H1 (cell line): ENCODE data around the gene OSBP2. TPM values are rescaled to one million over a fixed set of nuclear protein-coding genes. Genes with fewer than 3 reads are reported as not detected.

Source experiments
- CTCF ChIA-PET: fragments of 300-600 bp; sonication (Branson Sonifier 250); formaldehyde crosslinking; loops from one replicate; lab custom pipeline; 2021; ENCODE audit not compliant: partially characterized antibody; lab: Charles Lee
- POLR2A ChIA-PET: fragments of 300-600 bp; sonication (Branson Sonifier 250); formaldehyde crosslinking; loops from one replicate; lab custom pipeline; 2021; ENCODE audit warnings: inconsistent platforms; ENCODE audit not compliant: partially characterized antibody; lab: Charles Lee
- DNase-seq, 2 experiments: peaks; one replicate each; pipeline versions ENCODE4 v3.0.0 to v3.0.0-alpha.2; 2010 to 2022; ENCODE audit warnings: low spot score in 2 of 2, low read depth in 1 of 2, mixed read lengths in 1 of 2
- FAIRE-seq: peaks from 2 replicates; lab custom pipeline; 2011; peaks lifted over from hg19 to GRCh38; lab: Jason Lieb, UNC
- H2AFZ ChIP-seq: 2 replicates; pipeline ENCODE4 v1.8.1; 2012; ENCODE audit warnings: low read length, inconsistent platforms
- H2AK5ac ChIP-seq: 2 replicates; pipeline ENCODE4 v1.6.1; 2013; ENCODE audit warnings: low read depth, low read length
- H2BK120ac ChIP-seq: replicated peaks from 2 replicates; pipeline ENCODE3; 2013; ENCODE audit warnings: low read depth, low read length, inconsistent platforms
- H2BK12ac ChIP-seq: 2 replicates; pipeline ENCODE4 v1.6.1; 2013; ENCODE audit warnings: low read depth, low read length
- H2BK15ac ChIP-seq: 2 replicates; pipeline ENCODE4 v1.6.1; 2013; ENCODE audit warnings: low read length
- H2BK20ac ChIP-seq: 2 replicates; pipeline ENCODE4 v1.6.1; 2013; ENCODE audit warnings: low read length
- H2BK5ac ChIP-seq: 2 replicates; pipeline ENCODE4 v1.6.1; 2013; ENCODE audit warnings: low read depth, low read length
- H3K14ac ChIP-seq: 2 replicates; pipeline ENCODE4 v1.6.1; 2013; ENCODE audit warnings: inconsistent platforms; ENCODE audit not compliant: insufficient read length
- H3K18ac ChIP-seq: 2 replicates; pipeline ENCODE4 v1.6.1; 2013; ENCODE audit warnings: low read length; ENCODE audit errors: extremely low read depth
- H3K23ac ChIP-seq: 2 replicates; pipeline ENCODE4 v1.6.1; 2013; ENCODE audit warnings: inconsistent platforms; ENCODE audit not compliant: insufficient read length
- H3K23me2 ChIP-seq: 2 replicates; pipeline ENCODE4 v1.6.1; 2013; ENCODE audit warnings: low read depth, low read length
- H3K27ac ChIP-seq: 2 replicates; pipeline ENCODE4 v1.6.1; 2011; ENCODE audit warnings: low read depth, low read length, inconsistent platforms
- H3K27me3 ChIP-seq, 4 experiments: replicated peaks in 1 of 4; 1 replicate in 1 of 4; 2 replicates in 3 of 4; pipeline versions ENCODE4 v1.6.1 to v1.8.1; 2011 to 2013; ENCODE audit warnings: low read length in 3 of 4, mild to moderate bottlenecking in 3 of 4, inconsistent platforms in 2 of 4, mixed read lengths in 2 of 4, moderate library complexity in 1 of 4; ENCODE audit not compliant: control insufficient read depth in 3 of 4, insufficient read depth in 3 of 4; ENCODE audit errors: extremely low read depth in 1 of 4
- H3K36me3 ChIP-seq, 4 experiments: 2 replicates each; pipeline versions ENCODE4 v1.6.1 to v1.8.1; 2011 to 2013; ENCODE audit warnings: mild to moderate bottlenecking in 4 of 4, low read length in 3 of 4, moderate library complexity in 2 of 4, control low read depth in 1 of 4, inconsistent platforms in 1 of 4; ENCODE audit not compliant: insufficient read depth in 4 of 4, control insufficient read depth in 2 of 4
- H3K4ac ChIP-seq: replicated peaks from 2 replicates; pipeline ENCODE3; 2013; ENCODE audit warnings: low read length, low read depth, mixed read lengths, inconsistent platforms; ENCODE audit not compliant: insufficient read length
- H3K4me1 ChIP-seq, 4 experiments: replicated peaks in 1 of 4; 1 replicate in 1 of 4; 2 replicates in 3 of 4; pipeline versions ENCODE4 v1.6.1 to v1.8.1; 2011 to 2013; ENCODE audit warnings: low read length in 3 of 4, inconsistent platforms in 2 of 4, mixed read lengths in 1 of 4; ENCODE audit not compliant: insufficient read depth in 4 of 4, control insufficient read depth in 3 of 4
- H3K4me2 ChIP-seq, 2 experiments: 2 replicates each; pipeline versions ENCODE4 v1.6.1 to v1.8.1; 2011 to 2013; ENCODE audit warnings: low read depth in 2 of 2, low read length in 2 of 2, control low read depth in 1 of 2, inconsistent platforms in 1 of 2, mild to moderate bottlenecking in 1 of 2; ENCODE audit not compliant: insufficient read depth in 1 of 2
- H3K4me3 ChIP-seq, 4 experiments: fragments of 200-600, 300-600 bp in 1 of 4; sonication (generic), shearing (Covaris generic), sonication (Bioruptor Twin) in 1 of 4; 2 replicates each; pipeline versions ENCODE4 v1.5.1 to v1.8.1; 2011 to 2016; ENCODE audit warnings: low read length in 4 of 4, low read depth in 3 of 4, control low read depth in 2 of 4, inconsistent platforms in 2 of 4, mild to moderate bottlenecking in 2 of 4, mixed read lengths in 1 of 4, moderate library complexity in 1 of 4; ENCODE audit not compliant: insufficient read depth in 2 of 4; ENCODE audit errors: extremely low read depth in 1 of 4
- H3K56ac ChIP-seq: replicated peaks from 2 replicates; pipeline ENCODE3; 2013; ENCODE audit warnings: low read depth, mild to moderate bottlenecking, mixed read lengths, low read length, inconsistent platforms; ENCODE audit not compliant: insufficient read length
- H3K79me1 ChIP-seq: 2 replicates; pipeline ENCODE4 v1.6.1; 2013; ENCODE audit warnings: low read depth, low read length, control low read depth
- H3K79me2 ChIP-seq, 2 experiments: 2 replicates each; pipeline versions ENCODE4 v1.6.1 to v1.8.1; 2012 to 2013; ENCODE audit warnings: low read length in 2 of 2, mild to moderate bottlenecking in 2 of 2, inconsistent platforms in 1 of 2; ENCODE audit not compliant: insufficient read depth in 2 of 2, control insufficient read depth in 1 of 2
- H3K9ac ChIP-seq, 4 experiments: replicated peaks in 1 of 4; 1 replicate in 1 of 4; 2 replicates in 3 of 4; pipeline versions ENCODE4 v1.6.1 to v1.8.1; 2011 to 2013; ENCODE audit warnings: low read depth in 3 of 4, low read length in 3 of 4, control low read depth in 2 of 4, mild to moderate bottlenecking in 2 of 4, moderate library complexity in 2 of 4, inconsistent platforms in 1 of 4; ENCODE audit errors: extremely low read depth in 1 of 4
- H3K9me3 ChIP-seq, 2 experiments: 2 replicates each; pipeline versions ENCODE4 v1.6.1 to v1.8.1; 2012 to 2013; ENCODE audit warnings: mild to moderate bottlenecking in 2 of 2, moderate library complexity in 2 of 2, control low read depth in 1 of 2, inconsistent platforms in 1 of 2, low read depth in 1 of 2, low read length in 1 of 2, mixed read lengths in 1 of 2; ENCODE audit not compliant: insufficient read depth in 2 of 2
- H4K20me1 ChIP-seq, 2 experiments: replicated peaks in 1 of 2; 2 replicates each; pipeline versions ENCODE3 to v1.8.1; 2011 to 2013; ENCODE audit warnings: inconsistent platforms in 2 of 2, low read length in 2 of 2, mild to moderate bottlenecking in 1 of 2; ENCODE audit not compliant: insufficient read depth in 2 of 2, control insufficient read depth in 1 of 2
- H4K5ac ChIP-seq: 2 replicates; pipeline ENCODE4 v1.6.1; 2013; ENCODE audit warnings: low read length, low read depth, mixed read lengths, inconsistent platforms; ENCODE audit not compliant: insufficient read length
- H4K8ac ChIP-seq: 2 replicates; pipeline ENCODE4 v1.8.0; 2013; ENCODE audit warnings: mild to moderate bottlenecking, moderate library complexity, low read length, inconsistent platforms; ENCODE audit not compliant: insufficient read depth; ENCODE audit errors: extremely low read depth
- H4K91ac ChIP-seq: replicated peaks from 2 replicates; pipeline ENCODE3; 2013; ENCODE audit warnings: low read length, mixed read lengths, inconsistent platforms; ENCODE audit not compliant: insufficient read length
- CBX8 ChIP-seq: fragments of 300-800, 300-1000 bp; sonication (generic); IDR thresholded peaks from 2 replicates; pipeline ENCODE4 v1.7.1; 2016; ENCODE audit warnings: low read depth, low read length, borderline replicate concordance
- CEBPB ChIP-seq: IDR thresholded peaks from 2 replicates; pipeline ENCODE4 v1.6.1; 2012; ENCODE audit warnings: low read depth, low read length
- EGR1 ChIP-seq: IDR thresholded peaks from 2 replicates; pipeline ENCODE4 v1.6.1; 2011; ENCODE audit warnings: low read depth, low read length, borderline replicate concordance
- KDM4A ChIP-seq: IDR thresholded peaks from one replicate; pipeline ENCODE4 v1.7.1; 2012; ENCODE audit warnings: low read depth, mild to moderate bottlenecking, moderate library complexity, low read length, inconsistent platforms; ENCODE audit not compliant: severe bottlenecking
- MAFK ChIP-seq: IDR thresholded peaks from 2 replicates; pipeline ENCODE4 v1.6.1; 2012; ENCODE audit warnings: low read depth, mild to moderate bottlenecking, improper control_type of control experiment, low read length
- PHF8 ChIP-seq: fragments of 200-600 bp; sonication (generic); conservative IDR thresholded peaks from 2 replicates; pipeline ENCODE4 v1.7.1; 2012; ENCODE audit warnings: low read depth, mild to moderate bottlenecking, inconsistent platforms, low read length, moderate library complexity
- RNF2 ChIP-seq: fragments of 200-900, 300-1000 bp; sonication (generic); IDR thresholded peaks from 2 replicates; pipeline ENCODE4 v1.7.1; 2016; ENCODE audit warnings: borderline replicate concordance, low read depth, mild to moderate bottlenecking, antibody characterized with exemption, low read length; ENCODE audit not compliant: poor library complexity, severe bottlenecking; ENCODE audit errors: missing control alignments
- SP2 ChIP-seq: IDR thresholded peaks from 2 replicates; pipeline ENCODE4 v1.6.1; 2012; ENCODE audit warnings: mild to moderate bottlenecking, low read length, inconsistent platforms
- WGBS, 2 experiments: shearing (Covaris generic) in 1 of 2; methylation state at CpG; one replicate each; pipeline versions ENCODE4 v1.1.6 to v1.1.7; 2013 to 2015; ENCODE audit warnings: low lambda C conversion rate in 2 of 2, mixed read lengths in 2 of 2, inconsistent platforms in 1 of 2, low coverage in 1 of 2, missing lambda C conversion rate in 1 of 2; ENCODE audit not compliant: insufficient replicate concordance in 2 of 2, insufficient coverage in 1 of 2, insufficient read length in 1 of 2; ENCODE audit errors: extremely low coverage in 1 of 2, missing lambda C conversion rate in 1 of 2; 5-methylcytosine and 5-hydroxymethylcytosine counted together
- polyA plus RNA-seq, 7 experiments: library from polyadenylated mRNA; depleted of rRNA in 3 of 7; stranded (reverse) in 5 of 7; unstranded in 2 of 7; fragments of >200 nt in 5 of 7; fragments of 200-250 nt in 2 of 7; gene quantifications; 1 replicate in 5 of 7; 2 replicates in 1 of 7; 4 replicates in 1 of 7; pipeline versions ENCODE4 v1.2.1 to v1.2.3, GENCODE V29; 2011 to 2013; ENCODE audit warnings: missing spikeins in 2 of 7, mixed read lengths in 2 of 7
- total RNA-seq: library from RNA; stranded (reverse); fragmentation: NEBNext Ultra II Directional; extraction: Animal tissue kit (Norgen Biotek cat#: 25700); gene quantifications from 2 replicates; pipeline ENCODE4 v1.2.1, GENCODE V29; 2021

OSBP2 gene
- total and polyA plus RNA-seq, 2 of the 8 experiments (the other 6 are each of a cell fraction or from before 2014, with no cell fraction given): 3.4 to 3.7 TPM

DNA sequence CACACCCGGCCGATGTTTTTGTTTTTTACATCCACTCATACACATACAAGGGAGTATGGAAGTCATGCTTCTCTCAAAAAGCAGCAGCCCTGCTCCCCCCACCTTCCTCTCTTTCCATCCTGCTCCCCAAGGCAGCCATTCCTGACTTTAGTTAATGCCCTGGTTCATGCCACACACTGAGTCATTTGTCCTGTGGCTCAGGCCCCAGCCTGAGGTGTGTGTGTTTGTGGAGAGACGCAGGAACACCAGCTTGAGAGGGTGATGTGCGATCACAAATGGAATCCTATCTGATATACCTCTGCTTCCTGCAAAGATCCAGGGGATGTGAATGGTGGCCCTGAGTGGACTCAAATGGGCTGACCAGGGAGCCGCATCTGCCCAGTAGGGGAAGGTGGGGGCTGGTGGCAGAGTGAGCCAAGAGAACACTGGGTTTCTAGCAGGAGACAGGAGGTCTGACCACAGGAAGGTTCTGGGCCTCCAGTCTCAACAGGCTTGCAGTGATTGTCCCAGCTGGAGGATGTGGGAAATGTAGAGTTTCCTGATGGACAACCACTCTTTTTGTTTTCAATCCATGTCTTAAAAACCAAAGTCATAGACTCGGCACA lies 86.7 kb downstream of the OSBP2 start:
- no peak for TF ChIP-seq RNF2
- TF ChIP-seq CEBPB: no peak
- TF ChIP-seq SP2: no peak
- no peak for TF ChIP-seq CBX8
- no peak for TF ChIP-seq KDM4A
- no peak for TF ChIP-seq PHF8
- no peak for TF ChIP-seq EGR1
- no peak for TF ChIP-seq MAFK
- H3K4me2 ChIP-seq: no peak overlapping the region
- ChIA-PET CTCF (no interaction called here), POLR2A (no interaction called here)
- H2BK5ac ChIP-seq: no peak overlapping the region
- H2BK120ac ChIP-seq: no peak overlapping the region
- H2AK5ac ChIP-seq: no peak overlapping the region
- no peak overlapping the region for H2BK20ac ChIP-seq
- no peak overlapping the region for H2BK12ac ChIP-seq
- H3K79me2 ChIP-seq: no peaks in the 10 kb centered on the region
- H3K4me3 ChIP-seq: no peak overlapping the region
- no peak overlapping the region for H3K14ac ChIP-seq
- H3K18ac ChIP-seq: no peak overlapping the region
- no peaks in the 10 kb centered on the region for H3K27me3 ChIP-seq
- no peaks in the 10 kb centered on the region for H3K4me1 ChIP-seq
- H4K20me1 ChIP-seq: no peaks in the 10 kb centered on the region
- H2BK15ac ChIP-seq: no peak overlapping the region
- WGBS, 2 experiments: 80% methylated on average over 6 of the region's 6 CpGs; no CpG with 5 or more reads in 1 of the 2 experiments
- no peaks in the 10 kb centered on the region for H3K79me1 ChIP-seq
- FAIRE-seq (no peak), DNase-seq (no peak)
- no peaks in the 10 kb centered on the region for H3K36me3 ChIP-seq
- H3K56ac ChIP-seq: no peak overlapping the region
- no peak overlapping the region for H3K27ac ChIP-seq
- no peaks in the 10 kb centered on the region for H3K9me3 ChIP-seq
- H3K23me2 ChIP-seq: no peaks in the 10 kb centered on the region
- no peak overlapping the region for H3K4ac ChIP-seq
- H4K5ac ChIP-seq: no peak overlapping the region
- no peak overlapping the region for H3K23ac ChIP-seq
- no peak overlapping the region for H2AFZ ChIP-seq
- H4K91ac ChIP-seq: no peak overlapping the region
- H4K8ac ChIP-seq: no peak overlapping the region
- H3K9ac ChIP-seq: no peak overlapping the region
